Gastrocnemius medialis (tissue), 4 donors: ENCODE measurements around the gene SLIT2.

ENCODE experiments used
- POLR2A ChIP-seq, 2 donors: fragments of 450-650 bp; IDR thresholded peaks; one replicate each; pipeline ENCODE4 v1.6.1; 2017; ENCODE audit warnings: antibody characterized with exemption in 2 of 2, mild to moderate bottlenecking in 2 of 2, moderate library complexity in 2 of 2
- TF ChIP-seq, protein P1 (sequence below), 5 experiments: fragments of 450-650 bp in 3 of 5; fragments of 200-600 bp in 2 of 5; sonication (generic) in 2 of 5; IDR thresholded peaks in 4 of 5; conservative IDR thresholded peaks in 1 of 5; 1 replicate in 4 of 5; 2 replicates in 1 of 5; pipeline ENCODE4 v1.5.1; 2016 to 2019; ENCODE audit warnings: antibody characterized with exemption in 5 of 5, mild to moderate bottlenecking in 3 of 5, moderate library complexity in 3 of 5

DNA sequence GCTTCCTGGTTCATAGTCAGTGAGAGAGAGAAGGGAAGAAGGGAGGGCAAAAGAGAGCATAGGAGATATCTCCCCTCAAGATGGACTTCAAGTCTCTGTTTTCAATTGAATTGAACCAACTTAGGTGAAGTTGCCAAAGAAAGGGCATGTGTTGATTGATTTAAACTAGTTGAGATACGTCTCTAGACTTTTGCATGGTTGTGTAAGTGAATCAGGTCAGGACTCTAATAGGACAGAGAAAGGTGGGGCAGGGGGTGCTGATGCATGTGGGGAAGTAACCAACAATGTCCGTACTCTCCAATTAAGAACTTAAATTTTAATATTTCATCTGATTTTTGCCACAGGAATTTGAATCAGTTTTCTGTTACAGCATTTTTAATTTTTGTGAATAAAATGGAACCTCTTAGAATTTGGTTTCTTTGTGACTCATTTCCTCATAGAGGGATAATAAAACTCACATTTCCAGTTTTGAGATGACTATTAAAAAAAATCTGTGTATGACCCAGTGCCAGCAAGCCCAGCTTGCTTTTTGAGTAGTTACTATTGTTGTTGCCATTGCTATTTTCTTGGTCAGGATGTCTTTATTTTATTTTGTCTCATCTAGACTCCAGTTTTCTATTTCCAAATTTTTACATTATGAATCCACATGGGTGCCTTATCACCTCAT is 37.3 kb downstream of the SLIT2 start:
- TF ChIP-seq, protein P1, sequence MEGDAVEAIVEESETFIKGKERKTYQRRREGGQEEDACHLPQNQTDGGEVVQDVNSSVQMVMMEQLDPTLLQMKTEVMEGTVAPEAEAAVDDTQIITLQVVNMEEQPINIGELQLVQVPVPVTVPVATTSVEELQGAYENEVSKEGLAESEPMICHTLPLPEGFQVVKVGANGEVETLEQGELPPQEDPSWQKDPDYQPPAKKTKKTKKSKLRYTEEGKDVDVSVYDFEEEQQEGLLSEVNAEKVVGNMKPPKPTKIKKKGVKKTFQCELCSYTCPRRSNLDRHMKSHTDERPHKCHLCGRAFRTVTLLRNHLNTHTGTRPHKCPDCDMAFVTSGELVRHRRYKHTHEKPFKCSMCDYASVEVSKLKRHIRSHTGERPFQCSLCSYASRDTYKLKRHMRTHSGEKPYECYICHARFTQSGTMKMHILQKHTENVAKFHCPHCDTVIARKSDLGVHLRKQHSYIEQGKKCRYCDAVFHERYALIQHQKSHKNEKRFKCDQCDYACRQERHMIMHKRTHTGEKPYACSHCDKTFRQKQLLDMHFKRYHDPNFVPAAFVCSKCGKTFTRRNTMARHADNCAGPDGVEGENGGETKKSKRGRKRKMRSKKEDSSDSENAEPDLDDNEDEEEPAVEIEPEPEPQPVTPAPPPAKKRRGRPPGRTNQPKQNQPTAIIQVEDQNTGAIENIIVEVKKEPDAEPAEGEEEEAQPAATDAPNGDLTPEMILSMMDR (IDR thresholded peaks at IDR 0.05 in 4 of 5, conservative IDR thresholded peaks at IDR 0.05 in 1 of 5) = no peak
- TF ChIP-seq POLR2A (IDR thresholded peaks at IDR 0.05) = no peak
